Subcutaneous abdominal adipose tissue (tissue), 5 donors: Measurements from ENCODE around the gene ROBO2.

Experiments
- H3K27ac ChIP-seq: one replicate; pipeline ENCODE4 v1.7.0; 2013; ENCODE audit warnings: low read depth, mild to moderate bottlenecking, inconsistent platforms, low read length, moderate library complexity
- H3K27me3 ChIP-seq, 5 donors: one replicate each; pipeline ENCODE4 v1.7.0; 2013; ENCODE audit warnings: low read length in 5 of 5, inconsistent platforms in 1 of 5; ENCODE audit not compliant: control insufficient read depth in 5 of 5, insufficient read depth in 4 of 5
- H3K36me3 ChIP-seq, 5 donors: one replicate each; pipeline ENCODE4 v1.7.0; 2013; ENCODE audit warnings: low read length in 5 of 5; ENCODE audit not compliant: control insufficient read depth in 5 of 5, insufficient read depth in 5 of 5
- H3K4me1 ChIP-seq, 5 donors: one replicate each; pipeline ENCODE4 v1.7.0; 2013; ENCODE audit warnings: low read length in 5 of 5, mild to moderate bottlenecking in 3 of 5, moderate library complexity in 1 of 5; ENCODE audit not compliant: control insufficient read depth in 5 of 5, insufficient read depth in 5 of 5
- H3K4me3 ChIP-seq, 5 donors: one replicate each; pipeline ENCODE4 v1.7.0; 2013; ENCODE audit warnings: low read length in 5 of 5, low read depth in 1 of 5
- H3K9ac ChIP-seq, 5 donors: one replicate each; pipeline ENCODE4 v1.7.0; 2013; ENCODE audit warnings: low read length in 5 of 5, mild to moderate bottlenecking in 4 of 5, moderate library complexity in 3 of 5
- H3K9me3 ChIP-seq, 5 donors: one replicate each; pipeline ENCODE4 v1.7.0; 2013; ENCODE audit warnings: low read length in 5 of 5; ENCODE audit not compliant: control insufficient read depth in 5 of 5
- donor health status: healthy.
- donor health status: healthy.
- donor health status: healthy.
- donor health status: healthy.
- donor health status: healthy.

Gene ROBO2

DNA sequence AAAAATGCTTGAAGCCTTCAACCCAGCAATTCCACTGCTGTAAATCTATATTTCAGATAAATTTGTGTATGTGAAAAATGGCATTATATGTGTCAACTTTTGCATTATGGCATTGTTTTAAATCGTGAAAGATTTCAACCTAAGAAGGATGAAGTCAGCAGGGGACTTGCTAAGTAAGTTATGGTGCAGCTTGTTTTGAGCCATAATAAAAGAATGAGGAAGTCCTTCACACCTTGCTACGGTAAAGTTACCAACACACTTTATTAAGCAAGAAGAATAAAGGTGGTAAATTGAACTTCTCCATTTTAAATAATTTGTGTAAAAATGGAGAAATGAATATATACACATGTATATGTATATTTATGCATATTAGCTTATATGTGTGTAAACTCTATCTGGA is 371.4 kb downstream of the ROBO2 start:
- peaks cover 0 to 3% (median 0%) of the 10 kb centered on the region in 5 donors for H3K9me3 ChIP-seq

DNA sequence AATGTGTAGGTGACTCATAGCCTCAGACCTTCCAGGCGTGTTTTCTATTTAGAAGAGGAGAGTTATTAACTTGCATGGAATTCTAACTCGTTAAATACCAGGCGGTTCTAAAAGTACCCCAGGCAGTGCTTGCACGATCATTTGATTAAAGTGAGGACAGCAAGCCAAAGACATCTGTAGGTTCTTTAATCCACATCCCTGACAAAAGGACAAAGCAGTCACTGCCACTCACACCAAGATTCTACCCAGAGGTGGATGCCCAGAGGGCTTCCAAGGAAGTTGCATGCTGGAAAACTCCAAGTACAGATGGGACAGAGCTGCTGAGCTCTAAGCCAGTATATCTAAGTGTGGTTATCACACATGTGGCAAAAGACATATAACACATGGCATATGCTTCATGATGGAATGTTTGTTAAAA is 372.1 kb downstream of the ROBO2 start:
- H3K27me3 ChIP-seq = no peaks in the 10 kb centered on the region
- H3K27ac ChIP-seq = no peak overlapping the region
- no peaks in the 10 kb centered on the region for H3K4me1 ChIP-seq
- no peak overlapping the region for H3K4me3 ChIP-seq
- peaks cover 0 to 3% (median 0%) of the 10 kb centered on the region in 5 donors for H3K9me3 ChIP-seq
- no peaks in the 10 kb centered on the region for H3K36me3 ChIP-seq
- no peak overlapping the region for H3K9ac ChIP-seq

More for the DNA sequence above, 371.4 kb downstream of the ROBO2 start:
- H3K36me3 ChIP-seq = no peaks in the 10 kb centered on the region
- H3K27ac ChIP-seq = no peak overlapping the region
- no peak overlapping the region for H3K9ac ChIP-seq
- no peaks in the 10 kb centered on the region for H3K4me1 ChIP-seq
- no peaks in the 10 kb centered on the region for H3K27me3 ChIP-seq
- no peak overlapping the region for H3K4me3 ChIP-seq

DNA sequence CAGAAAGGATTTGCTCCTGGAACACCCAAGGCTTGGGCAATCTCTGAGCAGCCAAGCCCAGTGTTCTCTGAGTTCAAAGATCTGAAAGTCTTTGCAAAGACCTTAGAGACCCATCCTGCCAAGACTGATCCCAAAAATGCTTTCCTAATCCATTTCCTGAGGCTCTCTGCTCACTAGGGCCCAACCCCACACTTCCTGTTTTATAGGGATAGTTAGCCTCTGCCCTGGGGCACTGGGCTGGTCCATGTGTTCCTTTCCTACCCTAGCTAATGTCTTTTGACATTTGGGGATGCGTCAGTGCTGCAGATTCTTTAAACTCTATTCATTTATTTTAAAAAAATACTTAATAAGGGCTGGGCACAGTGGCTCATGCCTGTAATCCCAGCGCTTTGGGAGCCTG is 372.7 kb downstream of the ROBO2 start:
- Histone ChIP-seq H3K27me3 (no peaks in the 10 kb centered on the region), H3K27ac (no peak overlapping the region), H3K9me3 (peaks cover 0 to 3% (median 0%) of the 10 kb centered on the region in 5 donors)

GRCh38 chr3:77414881-77415280 is 375.0 kb downstream of the ROBO2 start:
- H3K9me3 ChIP-seq = peaks cover 0 to 3% (median 0%) of the 10 kb centered on the region in 5 donors
- H3K27me3 ChIP-seq = no peaks in the 10 kb centered on the region
- no peaks in the 10 kb centered on the region for H3K4me1 ChIP-seq
- no peak overlapping the region for H3K4me3 ChIP-seq
- no peak overlapping the region for H3K9ac ChIP-seq
- no peak overlapping the region for H3K27ac ChIP-seq
- H3K36me3 ChIP-seq = no peaks in the 10 kb centered on the region

More for the DNA sequence above, 372.7 kb downstream of the ROBO2 start:
- H3K9ac ChIP-seq = no peak overlapping the region
- no peak overlapping the region for H3K4me3 ChIP-seq
- H3K36me3 ChIP-seq = no peaks in the 10 kb centered on the region
- no peaks in the 10 kb centered on the region for H3K4me1 ChIP-seq

- no peak overlapping the region for H3K4me3 ChIP-seq
- H3K27me3 ChIP-seq = no peaks in the 10 kb centered on the region
- no peak overlapping the region for H3K9ac ChIP-seq
- no peaks in the 10 kb centered on the region for H3K4me1 ChIP-seq
- H3K9me3 ChIP-seq = peaks cover 0 to 2% (median 0%) of the 10 kb centered on the region in 5 donors
- H3K36me3 ChIP-seq = no peaks in the 10 kb centered on the region
- H3K27ac ChIP-seq = no peak overlapping the region
Observed at GRCh38 chr3:77420336-77420735, 380.4 kb downstream of the ROBO2 start.

GRCh38 chr3:77421916-77422315 is 382.0 kb downstream of the ROBO2 start:
- Histone ChIP-seq H3K36me3 (no peaks in the 10 kb centered on the region), H3K27ac (no peak overlapping the region), H3K4me1 (no peaks in the 10 kb centered on the region), H3K9ac (no peak overlapping the region), H3K9me3 (no peaks in the 10 kb centered on the region), H3K4me3 (no peak overlapping the region), H3K27me3 (no peaks in the 10 kb centered on the region)

GRCh38 chr3:77426531-77426930 is 386.6 kb downstream of the ROBO2 start:
- Histone ChIP-seq H3K27ac (no peak overlapping the region), H3K9ac (no peak overlapping the region), H3K4me1 (no peaks in the 10 kb centered on the region), H3K9me3 (no peaks in the 10 kb centered on the region), H3K36me3 (no peaks in the 10 kb centered on the region), H3K27me3 (no peaks in the 10 kb centered on the region), H3K4me3 (no peak overlapping the region)

- no peak overlapping the region for H3K9ac ChIP-seq
- no peaks in the 10 kb centered on the region for H3K9me3 ChIP-seq
- no peaks in the 10 kb centered on the region for H3K36me3 ChIP-seq
- H3K4me3 ChIP-seq = no peak overlapping the region
- no peaks in the 10 kb centered on the region for H3K4me1 ChIP-seq
- H3K27ac ChIP-seq = no peak overlapping the region
- no peaks in the 10 kb centered on the region for H3K27me3 ChIP-seq
Observed at GRCh38 chr3:77427528-77427927, 387.6 kb downstream of the ROBO2 start.

GRCh38 chr3:77436908-77437307 is 397.0 kb downstream of the ROBO2 start:
- H3K9me3 ChIP-seq = no peaks in the 10 kb centered on the region
- H3K9ac ChIP-seq = no peak overlapping the region
- H3K27ac ChIP-seq = no peak overlapping the region
- no peak overlapping the region for H3K4me3 ChIP-seq
- H3K36me3 ChIP-seq = no peaks in the 10 kb centered on the region
- no peaks in the 10 kb centered on the region for H3K4me1 ChIP-seq
- H3K27me3 ChIP-seq = no peaks in the 10 kb centered on the region

- H3K36me3 ChIP-seq = no peaks in the 10 kb centered on the region
- no peaks in the 10 kb centered on the region for H3K4me1 ChIP-seq
- H3K27ac ChIP-seq = no peak overlapping the region
- no peaks in the 10 kb centered on the region for H3K9me3 ChIP-seq
- H3K27me3 ChIP-seq = no peaks in the 10 kb centered on the region
- no peak overlapping the region for H3K9ac ChIP-seq
- no peak overlapping the region for H3K4me3 ChIP-seq
Observed at GRCh38 chr3:77446084-77446483, 406.2 kb downstream of the ROBO2 start.

DNA sequence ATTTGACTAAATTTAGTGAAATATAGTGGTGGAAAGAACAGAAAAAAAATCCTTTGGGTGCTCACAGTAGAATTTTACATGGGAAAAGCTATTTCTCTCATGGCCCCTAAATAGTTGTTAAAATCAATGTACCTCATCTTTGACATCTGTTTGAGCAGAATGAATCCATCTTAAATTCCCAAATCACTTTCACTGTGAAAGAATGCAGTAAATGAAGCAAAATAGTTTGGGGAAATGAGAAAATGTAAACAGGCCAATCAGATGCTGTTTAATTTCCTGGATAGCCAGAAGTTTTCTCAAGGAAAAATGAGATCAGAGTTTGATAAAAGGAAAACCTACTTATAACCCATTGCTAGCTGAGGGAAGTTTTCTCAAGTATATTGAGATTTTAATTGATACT is 406.9 kb downstream of the ROBO2 start:
- H3K4me1 ChIP-seq = no peaks in the 10 kb centered on the region
- H3K27me3 ChIP-seq = no peaks in the 10 kb centered on the region
- H3K4me3 ChIP-seq = no peak overlapping the region
- H3K9ac ChIP-seq = no peak overlapping the region
- no peak overlapping the region for H3K27ac ChIP-seq
- no peaks in the 10 kb centered on the region for H3K9me3 ChIP-seq
- no peaks in the 10 kb centered on the region for H3K36me3 ChIP-seq
